BE2C (cell line): Measurements from ENCODE around the gene CEP20.
"Not testable (repeated sequence)": the region's sequence is repeated elsewhere in the genome, so short reads cannot be mapped to it uniquely, and the experiment has no call there.

Experiments used
- DNase-seq: peaks from one replicate; pipeline ENCODE4 v3.0.0-alpha.2; 2020
- H3K27me3 ChIP-seq: fragments of 250-450 bp; sonication (Bioruptor Pico); 2 replicates; pipeline ENCODE4 v1.5.1; 2020; ENCODE audit warnings: mild to moderate bottlenecking
- H3K36me3 ChIP-seq: fragments of 250-450 bp; sonication (Bioruptor Pico); 2 replicates; pipeline ENCODE4 v1.5.1; 2020; ENCODE audit warnings: mild to moderate bottlenecking
- H3K4me1 ChIP-seq: fragments of 250-450 bp; sonication (Bioruptor Pico); 2 replicates; pipeline ENCODE4 v1.5.1; 2020
- H3K4me3 ChIP-seq: 2 replicates; pipeline ENCODE4 v1.5.1; 2011; ENCODE audit warnings: low read depth, low read length
- H3K9me3 ChIP-seq: fragments of 250-450 bp; sonication (Bioruptor Pico); 2 replicates; pipeline ENCODE4 v1.5.1; 2020
- TF ChIP-seq, protein P1 (sequence below): IDR thresholded peaks from 2 replicates; pipeline ENCODE4 v1.5.1; 2012; ENCODE audit warnings: mild to moderate bottlenecking, low read depth, low read length

Gene CEP20

DNA sequence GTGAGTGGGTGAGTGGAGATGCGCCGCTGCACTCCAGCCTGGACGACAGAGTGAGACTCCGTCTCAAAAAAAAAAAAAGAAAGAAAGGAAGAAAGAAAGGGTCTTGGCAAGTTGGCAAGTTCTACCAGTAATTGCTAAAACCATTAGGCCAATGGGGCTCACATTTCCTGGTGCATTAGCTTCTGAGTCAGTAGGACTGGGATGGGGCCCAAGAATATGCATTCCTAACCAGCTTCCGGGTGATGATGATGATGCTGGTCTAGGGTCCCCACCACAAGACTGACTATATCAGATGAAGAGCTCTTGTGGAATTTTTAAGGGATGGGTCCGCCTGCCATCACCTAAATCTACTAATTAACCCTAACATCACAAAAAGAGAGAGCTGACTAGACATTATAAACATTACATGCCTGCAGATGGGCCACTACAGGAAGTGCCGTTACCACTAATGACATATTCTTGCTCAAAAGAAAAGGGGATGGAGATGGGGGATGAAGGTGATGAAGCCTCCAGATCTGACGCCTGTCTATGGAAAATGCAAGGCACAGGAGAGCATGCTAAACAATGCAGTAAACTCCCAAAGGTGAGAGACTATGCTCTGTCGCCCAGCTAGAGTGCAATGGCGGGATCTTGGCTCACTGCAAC is 44.6 kb downstream of the CEP20 start:
- Histone ChIP-seq H3K36me3 (no peaks in the 10 kb centered on the region), H3K27me3 (no peaks in the 10 kb centered on the region; the same call in 1 of the 2 replicates), H3K4me3 (no peak overlapping the region), H3K4me1 (no peaks in the 10 kb centered on the region), H3K9me3 (no peaks in the 10 kb centered on the region)
- no peak for DNase-seq
- TF ChIP-seq, protein P1, sequence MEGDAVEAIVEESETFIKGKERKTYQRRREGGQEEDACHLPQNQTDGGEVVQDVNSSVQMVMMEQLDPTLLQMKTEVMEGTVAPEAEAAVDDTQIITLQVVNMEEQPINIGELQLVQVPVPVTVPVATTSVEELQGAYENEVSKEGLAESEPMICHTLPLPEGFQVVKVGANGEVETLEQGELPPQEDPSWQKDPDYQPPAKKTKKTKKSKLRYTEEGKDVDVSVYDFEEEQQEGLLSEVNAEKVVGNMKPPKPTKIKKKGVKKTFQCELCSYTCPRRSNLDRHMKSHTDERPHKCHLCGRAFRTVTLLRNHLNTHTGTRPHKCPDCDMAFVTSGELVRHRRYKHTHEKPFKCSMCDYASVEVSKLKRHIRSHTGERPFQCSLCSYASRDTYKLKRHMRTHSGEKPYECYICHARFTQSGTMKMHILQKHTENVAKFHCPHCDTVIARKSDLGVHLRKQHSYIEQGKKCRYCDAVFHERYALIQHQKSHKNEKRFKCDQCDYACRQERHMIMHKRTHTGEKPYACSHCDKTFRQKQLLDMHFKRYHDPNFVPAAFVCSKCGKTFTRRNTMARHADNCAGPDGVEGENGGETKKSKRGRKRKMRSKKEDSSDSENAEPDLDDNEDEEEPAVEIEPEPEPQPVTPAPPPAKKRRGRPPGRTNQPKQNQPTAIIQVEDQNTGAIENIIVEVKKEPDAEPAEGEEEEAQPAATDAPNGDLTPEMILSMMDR: no peak

DNA sequence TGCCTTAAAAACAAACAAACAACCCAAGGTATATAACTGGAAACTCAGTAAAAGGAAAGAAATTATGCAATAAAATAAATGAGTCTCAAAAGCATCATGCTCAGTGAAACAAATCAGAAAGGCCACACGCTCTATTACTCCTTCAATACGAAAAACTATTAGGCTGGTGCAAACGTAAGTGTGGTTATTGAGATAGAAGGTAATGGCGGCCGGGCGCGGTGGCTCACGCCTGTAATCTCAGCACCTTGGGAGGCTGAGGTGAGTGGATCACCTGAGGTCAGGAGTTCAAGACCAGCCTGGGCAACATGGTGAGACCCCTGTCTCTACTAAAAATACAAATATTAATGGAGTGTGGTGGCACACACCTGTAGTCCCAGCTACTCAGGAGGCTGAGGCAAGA is 49.2 kb downstream of the CEP20 start:
- not testable (repeated sequence) for H3K4me1 ChIP-seq, H3K9me3 ChIP-seq, H3K27me3 ChIP-seq, DNase-seq, H3K36me3 ChIP-seq, H3K4me3 ChIP-seq

DNA sequence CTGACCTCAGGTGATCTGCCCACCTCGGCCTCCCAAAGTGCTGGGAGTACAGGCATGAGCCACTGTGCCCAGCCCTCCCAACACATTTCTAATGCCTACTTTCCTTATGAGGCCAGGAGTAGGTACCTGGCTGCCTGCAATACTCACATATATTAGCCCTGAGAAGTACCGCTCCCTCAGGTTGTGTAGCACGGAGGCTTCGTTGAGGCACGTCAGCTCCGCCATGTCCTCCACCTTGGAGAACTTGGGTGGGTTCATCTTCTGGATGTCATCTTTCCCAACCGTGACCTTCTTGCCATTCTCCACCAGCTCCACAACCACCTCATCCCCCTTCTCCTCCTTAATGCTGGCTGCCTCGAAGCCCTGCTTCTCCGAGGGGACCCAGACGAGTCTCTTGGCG is 50.6 kb downstream of the CEP20 start:
- TF ChIP-seq, protein P1: no peak
- Histone ChIP-seq H3K27me3 (no peaks in the 10 kb centered on the region; the same call in 1 of the 2 replicates), H3K9me3 (no peaks in the 10 kb centered on the region), H3K36me3 (no peaks in the 10 kb centered on the region), H3K4me3 (no peak overlapping the region), H3K4me1 (peaks cover 5% of the 10 kb centered on the region; the same call in 1 of the 2 replicates)
- no peak for DNase-seq

DNA sequence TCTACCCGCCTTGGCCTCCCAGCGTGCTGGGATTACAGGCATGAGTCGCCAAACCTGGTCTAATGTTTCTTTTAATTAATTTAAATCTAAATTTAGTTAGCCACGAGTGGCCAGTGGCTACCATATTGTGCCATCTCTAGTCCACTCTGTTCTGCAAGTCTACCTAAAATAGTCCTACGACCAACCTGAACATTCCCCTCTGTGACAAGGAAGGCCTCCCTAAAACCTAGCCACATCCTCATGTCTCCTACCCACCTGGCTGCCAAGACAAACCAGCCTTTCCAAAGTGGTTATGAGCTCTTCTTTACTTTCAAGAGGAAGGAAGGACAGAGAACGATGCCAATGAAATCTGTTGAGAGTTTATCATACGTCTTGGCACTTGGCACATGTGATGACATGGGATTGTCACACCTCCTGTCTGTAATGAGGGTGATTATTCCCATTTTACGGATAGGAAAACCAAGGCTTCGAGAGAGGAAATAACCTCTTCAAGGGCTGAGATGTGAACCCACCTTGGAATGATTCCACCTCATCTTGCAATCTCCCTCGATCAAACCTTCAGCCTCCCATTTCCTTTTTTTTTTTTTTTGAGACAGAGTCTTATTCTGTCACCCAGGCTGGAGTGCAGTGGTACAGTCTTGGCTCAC is 51.3 kb downstream of the CEP20 start:
- DNase-seq: no peak
- Histone ChIP-seq H3K4me3 (no peak overlapping the region), H3K9me3 (no peaks in the 10 kb centered on the region), H3K4me1 (peaks cover 5% of the 10 kb centered on the region; the same call in 1 of the 2 replicates), H3K36me3 (no peaks in the 10 kb centered on the region), H3K27me3 (no peaks in the 10 kb centered on the region; the same call in 1 of the 2 replicates)
- TF ChIP-seq, protein P1: no peak

DNA sequence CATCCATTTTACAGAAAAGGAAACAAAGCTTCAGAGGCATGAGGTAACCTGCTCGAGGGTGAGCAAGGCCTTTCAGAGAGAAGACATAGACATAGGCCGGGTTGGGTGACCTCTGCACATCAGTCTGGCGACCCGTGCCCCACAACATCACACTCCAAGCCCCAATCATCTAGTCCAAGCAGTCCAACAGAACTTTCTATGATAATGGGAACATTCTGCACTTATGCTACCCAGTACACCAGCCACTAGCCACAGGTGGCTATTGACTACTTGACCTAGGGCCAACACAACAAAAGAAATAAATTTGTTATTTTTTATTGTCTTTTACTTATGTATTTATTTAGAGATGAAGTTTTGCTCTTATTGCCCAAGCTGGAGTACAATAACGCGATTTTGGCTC is 52.3 kb downstream of the CEP20 start:
- Histone ChIP-seq H3K9me3 (no peaks in the 10 kb centered on the region), H3K27me3 (no peaks in the 10 kb centered on the region), H3K4me1 (peaks cover 5% of the 10 kb centered on the region; the same call in 1 of the 2 replicates), H3K36me3 (no peaks in the 10 kb centered on the region), H3K4me3 (no peak overlapping the region)
- no peak for DNase-seq
- TF ChIP-seq, protein P1: no peak

DNA sequence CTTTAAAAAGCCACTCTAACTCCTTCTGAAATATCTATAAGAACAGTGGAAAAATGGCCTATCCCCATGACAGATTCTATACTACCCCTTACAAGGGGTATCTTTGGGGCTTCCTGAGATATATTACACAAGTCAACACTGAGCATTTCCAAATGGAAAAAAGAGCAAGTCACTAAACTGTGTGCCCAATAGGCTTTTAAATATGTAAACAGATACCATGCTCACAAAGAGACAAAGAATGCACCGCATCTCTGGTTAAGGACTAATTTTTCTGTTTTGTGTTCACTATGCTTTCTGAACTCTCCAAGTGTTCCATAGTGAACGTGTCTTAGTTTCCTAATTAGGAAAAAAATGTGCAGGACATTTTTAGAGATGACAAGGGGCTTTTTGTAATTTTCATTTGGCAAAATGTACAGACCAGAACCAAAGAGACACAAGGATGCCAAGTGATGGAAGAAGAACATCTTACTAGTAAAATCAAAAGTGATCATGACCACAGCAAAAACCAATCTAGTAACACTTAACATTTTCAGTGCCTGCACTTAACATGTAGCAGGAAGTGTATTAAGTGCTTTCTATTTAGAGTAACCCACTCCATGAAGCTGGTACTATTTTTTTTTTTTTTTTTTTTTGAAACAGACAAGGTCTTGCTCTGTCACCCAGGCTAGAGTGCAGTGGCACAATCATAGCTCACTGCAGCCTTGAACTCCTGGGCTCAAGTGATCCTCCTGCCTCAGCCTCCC is 53.1 kb downstream of the CEP20 start:
- no peak overlapping the region for H3K4me3 ChIP-seq
- no peaks in the 10 kb centered on the region for H3K36me3 ChIP-seq
- H3K4me1 ChIP-seq: peaks cover 5% of the 10 kb centered on the region; the same call in 1 of the 2 replicates
- no peaks in the 10 kb centered on the region for H3K9me3 ChIP-seq
- TF ChIP-seq, protein P1: no peak
- H3K27me3 ChIP-seq: no peaks in the 10 kb centered on the region
- no peak for DNase-seq
